Smooth muscle cell (in vitro differentiated cells): ENCODE results near the gene USP10. TPM values are rescaled to one million over a fixed set of nuclear protein-coding genes. Genes with fewer than 3 reads are reported as not detected.

Experiments used
- DNase-seq: peaks from one replicate; lab custom pipeline; 2025; ENCODE audit not compliant: unreplicated experiment; lab: John Stamatoyannopoulos, UW
- H2AFZ ChIP-seq: fragments of 200-600 bp; sonication (generic); 2 replicates; pipeline ENCODE4 v1.6.0; 2016; ENCODE audit warnings: antibody characterized with exemption, low read depth, mild to moderate bottlenecking
- H3F3A ChIP-seq: fragments of 200-600 bp; sonication (generic); 2 replicates; pipeline ENCODE4 v1.6.0; 2017; ENCODE audit warnings: antibody characterized with exemption, low read depth
- H3K27ac ChIP-seq: fragments of 200-600 bp; sonication (generic); 2 replicates; pipeline ENCODE4 v1.5.1; 2016; ENCODE audit warnings: low read depth, mild to moderate bottlenecking
- H3K27me3 ChIP-seq: fragments of 200-600 bp; sonication (generic); 2 replicates; pipeline ENCODE4 v1.6.1; 2016; ENCODE audit warnings: low read depth, mild to moderate bottlenecking
- H3K36me3 ChIP-seq: fragments of 200-600 bp; sonication (generic); 2 replicates; pipeline ENCODE4 v1.5.1; 2016; ENCODE audit warnings: low read depth
- H3K4me1 ChIP-seq: fragments of 200-600 bp; sonication (generic); 2 replicates; pipeline ENCODE4 v1.5.1; 2016; ENCODE audit warnings: low read depth
- H3K4me2 ChIP-seq: fragments of 200-600 bp; sonication (generic); 2 replicates; pipeline ENCODE4 v1.6.0; 2016; ENCODE audit warnings: mild to moderate bottlenecking
- H3K4me3 ChIP-seq: fragments of 200-600 bp; sonication (generic); 2 replicates; pipeline ENCODE4 v1.5.1; 2016; ENCODE audit warnings: mild to moderate bottlenecking
- H3K79me2 ChIP-seq: fragments of 200-600 bp; sonication (generic); 2 replicates; pipeline ENCODE4 v1.6.0; 2016; ENCODE audit warnings: low read depth, mild to moderate bottlenecking
- H3K9ac ChIP-seq: fragments of 200-600 bp; sonication (generic); 2 replicates; pipeline ENCODE4 v1.6.0; 2016; ENCODE audit warnings: low read depth
- H3K9me3 ChIP-seq: fragments of 200-600 bp; sonication (generic); replicated peaks from 2 replicates; pipeline ENCODE4 v1.5.1; 2016; ENCODE audit warnings: low read depth
- H4K20me1 ChIP-seq: fragments of 200-600 bp; sonication (generic); 2 replicates; pipeline ENCODE4 v1.6.0; 2016; ENCODE audit warnings: low read depth
- CTCF ChIP-seq: fragments of 200-600 bp; sonication (generic); IDR thresholded peaks from 2 replicates; pipeline ENCODE4 v1.5.1; 2017; ENCODE audit warnings: borderline replicate concordance, mild to moderate bottlenecking, antibody characterized with exemption; ENCODE audit not compliant: insufficient read depth, poor library complexity, severe bottlenecking
- WGBS: methylation state at CpG from one replicate; pipeline ENCODE4 v1.1.7; 2016; ENCODE audit warnings: low lambda C conversion rate; 5-methylcytosine and 5-hydroxymethylcytosine counted together
- polyA plus RNA-seq: library from polyadenylated mRNA; unstranded; fragments of >200 nt; fragmentation: Nextera tagmentation; extraction: Ambion mirVana; gene quantifications from 2 replicates; pipeline ENCODE4 v1.2.1, GENCODE V29; 2016
- total RNA-seq: library from RNA; depleted of rRNA; stranded (reverse); fragments of >200 nt; gene quantifications from 2 replicates; pipeline ENCODE4 v1.2.3, GENCODE V29; 2014

The USP10 gene
- total and polyA plus RNA-seq, 2 experiments from 2014 or later = 52.5 to 56.1 TPM

GRCh38 chr16:84775262-84775810 lies 75.5 kb downstream of the USP10 start:
- no peak overlapping the region for H3K9ac ChIP-seq
- WGBS = 97% methylated on average over 14 of the region's 14 CpGs
- no peak overlapping the region for H2AFZ ChIP-seq
- H3K36me3 ChIP-seq = peaks cover 20% of the 10 kb centered on the region
- no peak overlapping the region for H3K4me3 ChIP-seq
- no peaks in the 10 kb centered on the region for H3F3A ChIP-seq
- no peaks in the 10 kb centered on the region for H3K9me3 ChIP-seq
- peaks cover 12% of the 10 kb centered on the region for H4K20me1 ChIP-seq
- H3K4me2 ChIP-seq = no peak overlapping the region
- peaks cover 7% of the 10 kb centered on the region for H3K79me2 ChIP-seq
- no peak overlapping the region for H3K27ac ChIP-seq
- no peaks in the 10 kb centered on the region for H3K27me3 ChIP-seq
- DNase-seq = no peak
- H3K4me1 ChIP-seq = no peaks in the 10 kb centered on the region
- TF ChIP-seq CTCF = no peak

- Histone ChIP-seq H3K27ac (no peak overlapping the region), H3K27me3 (no peaks in the 10 kb centered on the region), H3K9ac (no peak overlapping the region), H3K4me2 (no peak overlapping the region), H3K36me3 (peaks cover 20% of the 10 kb centered on the region), H3K79me2 (no peaks in the 10 kb centered on the region), H3K4me3 (no peak overlapping the region), H2AFZ (no peak overlapping the region), H3F3A (no peaks in the 10 kb centered on the region), H3K9me3 (no peaks in the 10 kb centered on the region), H4K20me1 (peaks cover under 1% of the 10 kb centered on the region), H3K4me1 (no peaks in the 10 kb centered on the region)
- no peak for DNase-seq
- WGBS = 94% methylated on average over 5 of the region's 5 CpGs
- TF ChIP-seq CTCF = no peak
Measured at GRCh38 chr16:84777435-84777834, 77.6 kb downstream of the USP10 start.

- Histone ChIP-seq H3K9me3 (no peaks in the 10 kb centered on the region), H3K27ac (no peak overlapping the region), H3K4me1 (no peaks in the 10 kb centered on the region), H3K79me2 (no peaks in the 10 kb centered on the region), H3K36me3 (peaks cover 20% of the 10 kb centered on the region), H3F3A (no peaks in the 10 kb centered on the region), H3K9ac (no peak overlapping the region), H3K27me3 (no peaks in the 10 kb centered on the region), H3K4me2 (no peak overlapping the region), H3K4me3 (no peak overlapping the region), H2AFZ (no peak overlapping the region), H4K20me1 (no peaks in the 10 kb centered on the region)
- DNase-seq = no peak
- 97% methylated on average over 18 of the region's 18 CpGs for WGBS
- no peak for TF ChIP-seq CTCF
Measured at GRCh38 chr16:84778720-84779119, 78.9 kb downstream of the USP10 start.

GRCh38 chr16:84780063-84780462 lies 80.3 kb downstream of the USP10 start:
- Histone ChIP-seq H3K27ac (no peak overlapping the region), H3K4me2 (no peak overlapping the region), H2AFZ (no peak overlapping the region), H3K9ac (no peak overlapping the region), H3K4me1 (no peaks in the 10 kb centered on the region), H3K9me3 (no peaks in the 10 kb centered on the region), H3K79me2 (no peaks in the 10 kb centered on the region), H3K27me3 (no peaks in the 10 kb centered on the region), H3K4me3 (no peak overlapping the region), H4K20me1 (no peaks in the 10 kb centered on the region), H3K36me3 (peaks cover 20% of the 10 kb centered on the region), H3F3A (no peaks in the 10 kb centered on the region)
- no peak for TF ChIP-seq CTCF
- no peak for DNase-seq
- 98% methylated on average over 11 of the region's 11 CpGs for WGBS
